ENCODE results near the gene RLN1. TPM values are rescaled to one million over a fixed set of nuclear protein-coding genes. Genes with fewer than 3 reads are reported as not detected.

Gene RLN1
- total and polyA plus RNA-seq, 10 of the 15 experiments (the other 5 are each of a cell fraction or from before 2014, with no cell fraction given) = 0.80 to 2.8 (median 1.9) TPM

DNA sequence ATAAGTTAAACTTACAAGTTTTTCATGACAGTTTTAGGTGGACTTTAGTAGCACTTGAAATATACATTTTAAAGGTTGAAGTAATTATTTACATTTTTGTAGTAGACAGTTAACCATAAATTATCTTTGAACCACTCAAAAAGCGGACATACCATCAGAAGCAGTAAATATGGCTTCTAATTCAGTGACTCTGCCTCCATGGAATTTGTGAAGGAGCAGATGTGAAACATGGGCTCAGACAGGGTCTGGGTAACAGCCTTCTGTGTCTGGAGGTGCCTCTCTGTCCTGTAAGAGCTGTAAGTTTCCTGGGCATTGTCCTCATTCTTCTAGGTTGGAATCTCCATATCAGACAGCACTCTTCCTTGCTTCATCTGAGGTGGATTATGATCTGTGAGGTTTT is 47.5 kb downstream of the RLN1 start:
- BruUV-seq (replicated peaks) = no TSS peak
- Histone ChIP-seq H3K27me3 (replicated peaks in 1 of 2; ENCODE audit: control insufficient read depth in 2 of 2, insufficient read depth in 2 of 2, low read length in 1 of 2) (no peaks in the 10 kb centered on the region), H4K20me1 (ENCODE audit: control insufficient read depth, insufficient read depth) (no peaks in the 10 kb centered on the region), H3K4me1 (ENCODE audit: control insufficient read depth, insufficient read depth, low read length) (no peaks in the 10 kb centered on the region), H2AFZ (ENCODE audit: control insufficient read depth, low read depth, low read length) (no peak overlapping the region), H3K9me3 (replicated peaks; ENCODE audit: control insufficient read depth, insufficient read depth, low read length) (no peaks in the 10 kb centered on the region; the same call in 2 of the 3 replicates), H3K9ac (ENCODE audit: control insufficient read depth, insufficient read depth, low read length) (no peak overlapping the region), H3K36me3 (ENCODE audit: control insufficient read depth in 2 of 2, insufficient read depth in 2 of 2, low read length in 1 of 2) (no peaks in the 10 kb centered on the region), H3K4me2 (ENCODE audit: control insufficient read depth, insufficient read depth) (no peak overlapping the region), H3K27ac (ENCODE audit: control insufficient read depth, insufficient read depth) (no peak overlapping the region), H3K4me3 (no peak overlapping the region), H3K79me2 (ENCODE audit: control insufficient read depth, insufficient read depth, low read length) (no peaks in the 10 kb centered on the region)
- CTCF ChIA-PET = no interaction called here
- RAD21 ChIA-PET (ENCODE audit: unreplicated experiment) = no interaction called here
- intact Hi-C loops (cut with micrococcal nuclease; ENCODE audit: unreplicated experiment) = no loop called here
- SMC1A ChIA-PET (ENCODE audit: uncharacterized antibody, unreplicated experiment) = interaction anchor here (0.6 kb wide), 2 partner anchors 280 to 296 kb away, joined by 3 read pairs; no protein-coding TSS in a partner anchor
- FAIRE-seq (no peak), ATAC-seq (no peak), DNase-seq (ENCODE audit: low read depth, low spot score) (no peak)
- POLR2A ChIA-PET = no interaction called here
- WGBS (ENCODE audit: insufficient coverage, insufficient replicate concordance, low lambda C conversion rate, missing lambda C conversion rate) = 92% methylated on average over 1 of the region's 1 CpG
- in situ Hi-C loops (cut with MboI) = no loop called here
- TF ChIP-seq ZNF24 (IDR thresholded peaks at IDR 0.05) = no peak
- TF ChIP-seq RAD51 (IDR thresholded peaks at IDR 0.05) = no peak
- no peak for TF ChIP-seq GABPA (IDR thresholded peaks at IDR 0.05; ENCODE audit: low read depth)
- TF ChIP-seq YY1 (IDR thresholded peaks at IDR 0.05; ENCODE audit: low read depth, low read length) = no peak
- TF ChIP-seq IRF4 (IDR thresholded peaks at IDR 0.05; ENCODE audit: low read depth, low read length) = no peak
- no peak for TF ChIP-seq REST (IDR thresholded peaks at IDR 0.05; ENCODE audit: low read depth, low read length)
- TF ChIP-seq JUNB (IDR thresholded peaks at IDR 0.05) = no peak
- TF ChIP-seq SIN3A (IDR thresholded peaks at IDR 0.05; ENCODE audit: low read depth, low read length) = no peak
- no peak for TF ChIP-seq NBN (IDR thresholded peaks at IDR 0.05)
- no peak for TF ChIP-seq NR2F1 (conservative IDR thresholded peaks at IDR 0.05)
- TF ChIP-seq, protein P1, sequence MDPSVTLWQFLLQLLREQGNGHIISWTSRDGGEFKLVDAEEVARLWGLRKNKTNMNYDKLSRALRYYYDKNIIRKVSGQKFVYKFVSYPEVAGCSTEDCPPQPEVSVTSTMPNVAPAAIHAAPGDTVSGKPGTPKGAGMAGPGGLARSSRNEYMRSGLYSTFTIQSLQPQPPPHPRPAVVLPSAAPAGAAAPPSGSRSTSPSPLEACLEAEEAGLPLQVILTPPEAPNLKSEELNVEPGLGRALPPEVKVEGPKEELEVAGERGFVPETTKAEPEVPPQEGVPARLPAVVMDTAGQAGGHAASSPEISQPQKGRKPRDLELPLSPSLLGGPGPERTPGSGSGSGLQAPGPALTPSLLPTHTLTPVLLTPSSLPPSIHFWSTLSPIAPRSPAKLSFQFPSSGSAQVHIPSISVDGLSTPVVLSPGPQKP (IDR thresholded peaks at IDR 0.05; ENCODE audit: low read depth, low read length) = no peak
- no peak for TF ChIP-seq RFX5 (IDR thresholded peaks at IDR 0.05; ENCODE audit: low read depth, low read length)
- TF ChIP-seq BHLHE40 (IDR thresholded peaks at IDR 0.05; ENCODE audit: borderline replicate concordance in 1 of 2, low read depth in 2 of 2, low read length in 1 of 2) = no peak
- no peak for TF ChIP-seq SRF (IDR thresholded peaks at IDR 0.05; ENCODE audit: low read depth in 2 of 2, low read length in 2 of 2)
- no peak for TF ChIP-seq NRF1 (conservative IDR thresholded peaks at IDR 0.05; ENCODE audit: low read depth, low read length)
- TF ChIP-seq, protein P2, sequence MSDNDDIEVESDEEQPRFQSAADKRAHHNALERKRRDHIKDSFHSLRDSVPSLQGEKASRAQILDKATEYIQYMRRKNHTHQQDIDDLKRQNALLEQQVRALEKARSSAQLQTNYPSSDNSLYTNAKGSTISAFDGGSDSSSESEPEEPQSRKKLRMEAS (IDR thresholded peaks at IDR 0.05; ENCODE audit: low read depth, low read length) = no peak
- TF ChIP-seq USF1 (IDR thresholded peaks at IDR 0.05; ENCODE audit: borderline replicate concordance, extremely low read length, insufficient read depth, low read depth, low read length) = no peak
- TF ChIP-seq POU2F2 (IDR thresholded peaks at IDR 0.05; ENCODE audit: borderline replicate concordance, low read depth, low read length) = no peak
